ENCODE measurements around the gene RBM47. TPM values are rescaled to one million over a fixed set of nuclear protein-coding genes. Genes with fewer than 3 reads are reported as not detected.
"Not testable (repeated sequence)": the region's sequence is repeated elsewhere in the genome, so short reads cannot be mapped to it uniquely, and the experiment has no call there.

Gene RBM47
- total RNA-seq, 1 experiment from 2014 or later: 78.0 TPM

DNA sequence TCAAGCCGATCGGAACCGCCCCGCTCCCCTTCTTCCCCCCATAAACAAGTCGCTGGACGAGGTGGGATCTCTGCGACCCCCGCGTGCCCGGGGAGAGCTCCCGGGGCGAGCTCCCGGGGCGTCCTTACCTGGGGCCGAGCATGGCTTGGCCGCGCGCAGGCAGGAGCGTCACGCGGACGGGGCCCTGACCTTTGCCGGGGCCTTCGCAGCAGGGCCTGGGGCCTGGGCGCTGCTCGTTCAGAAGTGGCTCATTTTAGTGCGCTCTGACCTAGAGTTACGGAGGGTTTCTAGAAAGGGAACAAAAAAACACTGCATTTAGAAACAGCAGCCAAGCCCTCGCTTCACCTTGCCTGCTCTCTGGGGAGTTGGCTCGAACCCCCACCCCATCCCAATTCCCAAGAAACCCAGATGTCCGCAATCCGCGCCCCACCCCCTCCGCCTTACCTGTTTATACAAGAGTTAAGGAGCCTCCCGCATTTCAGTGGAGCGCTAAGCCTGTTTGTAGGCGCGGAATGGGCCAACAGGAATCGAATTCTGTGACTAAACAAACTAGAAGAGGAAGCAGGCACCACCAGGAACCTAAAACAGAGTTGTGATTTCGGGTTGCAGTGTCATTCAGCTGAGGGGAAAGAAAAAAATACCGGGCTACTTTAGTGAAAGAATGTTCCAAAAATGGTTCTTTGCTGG is 814 bp upstream of the RBM47 start:
- 0 out of 2 replicates have a peak, but pooled peaks cover 10% of the 10 kb centered on the region for H3K36me3 ChIP-seq (ENCODE audit: low read depth)
- H3K27ac ChIP-seq: peak overlapping the region; percentile 99
- H3K9me2 ChIP-seq (ENCODE audit: insufficient read depth): no peaks in the 10 kb centered on the region
- H3F3A ChIP-seq (ENCODE audit: insufficient read depth, low read depth): peaks cover 55% of the 10 kb centered on the region
- peak overlapping the region; percentile 82 for H2AFZ ChIP-seq
- no peaks in the 10 kb centered on the region for H3K27me3 ChIP-seq (ENCODE audit: insufficient read depth, low read depth)
- TSS peak; percentile 65 for BruUV-seq (replicated peaks)
- peaks cover 38% of the 10 kb centered on the region for H3K4me1 ChIP-seq (replicated peaks; ENCODE audit: insufficient read depth)
- intact Hi-C loops (cut with micrococcal nuclease; ENCODE audit: unreplicated experiment): loop anchor here (1.0 to 5.0 kb wide), 3 partner anchors 72 to 573 kb away; partner anchors contain the start of gene N4BP2
- peak overlapping the region; percentile 93 for H3K4me2 ChIP-seq
- peak; percentile 65 to 81 for DNase-seq
- ChIA-PET CTCF (no interaction called here), POLR2A (ENCODE audit: unreplicated experiment) (interaction anchor here (0.6 to 2.5 kb wide), 5 partner anchors 9 to 122 kb away, joined by 3 to 14 read pairs (median 4); no protein-coding TSS in a partner anchor)
- H3K4me3 ChIP-seq: peak overlapping the region; percentile 96
- no peaks in the 10 kb centered on the region for H3K9me3 ChIP-seq (ENCODE audit: insufficient read depth, low read depth)
- peaks cover 67% of the 10 kb centered on the region for H3K79me2 ChIP-seq (ENCODE audit: low read depth)
- 0 out of 2 replicates have a peak, but pooled peaks cover 6% of the 10 kb centered on the region for H4K20me1 ChIP-seq (ENCODE audit: insufficient read depth)
- no peak for TF ChIP-seq EZH2 (IDR thresholded peaks at IDR 0.05; ENCODE audit: low read depth)
- TF ChIP-seq, protein P1, sequence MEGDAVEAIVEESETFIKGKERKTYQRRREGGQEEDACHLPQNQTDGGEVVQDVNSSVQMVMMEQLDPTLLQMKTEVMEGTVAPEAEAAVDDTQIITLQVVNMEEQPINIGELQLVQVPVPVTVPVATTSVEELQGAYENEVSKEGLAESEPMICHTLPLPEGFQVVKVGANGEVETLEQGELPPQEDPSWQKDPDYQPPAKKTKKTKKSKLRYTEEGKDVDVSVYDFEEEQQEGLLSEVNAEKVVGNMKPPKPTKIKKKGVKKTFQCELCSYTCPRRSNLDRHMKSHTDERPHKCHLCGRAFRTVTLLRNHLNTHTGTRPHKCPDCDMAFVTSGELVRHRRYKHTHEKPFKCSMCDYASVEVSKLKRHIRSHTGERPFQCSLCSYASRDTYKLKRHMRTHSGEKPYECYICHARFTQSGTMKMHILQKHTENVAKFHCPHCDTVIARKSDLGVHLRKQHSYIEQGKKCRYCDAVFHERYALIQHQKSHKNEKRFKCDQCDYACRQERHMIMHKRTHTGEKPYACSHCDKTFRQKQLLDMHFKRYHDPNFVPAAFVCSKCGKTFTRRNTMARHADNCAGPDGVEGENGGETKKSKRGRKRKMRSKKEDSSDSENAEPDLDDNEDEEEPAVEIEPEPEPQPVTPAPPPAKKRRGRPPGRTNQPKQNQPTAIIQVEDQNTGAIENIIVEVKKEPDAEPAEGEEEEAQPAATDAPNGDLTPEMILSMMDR (conservative IDR thresholded peaks at IDR 0.05): no peak

GRCh38 chr4:40628888-40629287 is 776 bp downstream of the RBM47 start:
- Histone ChIP-seq H3K27ac (peak overlapping the region; percentile 99), H3K27me3 (ENCODE audit: insufficient read depth, low read depth) (no peaks in the 10 kb centered on the region), H3K4me1 (replicated peaks; ENCODE audit: insufficient read depth) (peaks cover 51% of the 10 kb centered on the region), H3K4me3 (peak overlapping the region; percentile 96), H4K20me1 (ENCODE audit: insufficient read depth) (0 out of 2 replicates have a peak, but pooled peaks cover 6% of the 10 kb centered on the region), H3K79me2 (ENCODE audit: low read depth) (peaks cover 79% of the 10 kb centered on the region), H3K4me2 (peak overlapping the region; percentile 93), H3F3A (ENCODE audit: insufficient read depth, low read depth) (peaks cover 63% of the 10 kb centered on the region), H3K36me3 (ENCODE audit: low read depth) (0 out of 2 replicates have a peak, but pooled peaks cover 15% of the 10 kb centered on the region), H3K9me2 (ENCODE audit: insufficient read depth) (no peaks in the 10 kb centered on the region), H3K9me3 (ENCODE audit: insufficient read depth, low read depth) (no peaks in the 10 kb centered on the region), H2AFZ (peak overlapping the region; percentile 79; the same call in 1 of the 2 replicates)
- peak in 1 of 2 experiments; percentile 41 for DNase-seq
- POLR2A ChIA-PET (ENCODE audit: unreplicated experiment): interaction anchor here (0.6 to 2.8 kb wide), 6 partner anchors 25 to 921 kb away, joined by 3 to 22 read pairs (median 4); no protein-coding TSS in a partner anchor
- CTCF ChIA-PET: interaction anchor here (0.6 kb wide), 1 partner anchor 21 kb away, joined by 3 read pairs; no protein-coding TSS in a partner anchor
- intact Hi-C loops (cut with micrococcal nuclease; ENCODE audit: unreplicated experiment): loop anchor here (1.0 to 5.0 kb wide), 3 partner anchors 44 to 312 kb away; no protein-coding TSS in a partner anchor
- TF ChIP-seq EZH2 (IDR thresholded peaks at IDR 0.05; ENCODE audit: low read depth): no peak
- TF ChIP-seq, protein P1 (conservative IDR thresholded peaks at IDR 0.05): no peak
- BruUV-seq (replicated peaks): TSS peak; percentile 57

GRCh38 chr4:40628407-40628806 is 1.3 kb downstream of the RBM47 start:
- H3F3A ChIP-seq (ENCODE audit: insufficient read depth, low read depth): peaks cover 68% of the 10 kb centered on the region
- H4K20me1 ChIP-seq (ENCODE audit: insufficient read depth); H3K9me2 ChIP-seq (ENCODE audit: insufficient read depth); H3K27me3 ChIP-seq (ENCODE audit: insufficient read depth, low read depth); DNase-seq; H3K9me3 ChIP-seq (ENCODE audit: insufficient read depth, low read depth); BruUV-seq (replicated peaks); CTCF ChIA-PET; H2AFZ ChIP-seq: not testable (repeated sequence)
- H3K4me1 ChIP-seq (replicated peaks; ENCODE audit: insufficient read depth): peaks cover 55% of the 10 kb centered on the region
- H3K27ac ChIP-seq: peak overlapping the region; percentile 99
- H3K4me2 ChIP-seq: peak overlapping the region; percentile 93
- peaks cover 81% of the 10 kb centered on the region for H3K79me2 ChIP-seq (ENCODE audit: low read depth)
- intact Hi-C loops (cut with micrococcal nuclease; ENCODE audit: unreplicated experiment): loop anchor here (5.0 kb wide), 1 partner anchor 311 kb away; no protein-coding TSS in a partner anchor
- POLR2A ChIA-PET (ENCODE audit: unreplicated experiment): interaction anchor here (0.6 to 2.8 kb wide), 3 partner anchors 45 to 366 kb away, joined by 3 to 22 read pairs (median 4); no protein-coding TSS in a partner anchor
- H3K36me3 ChIP-seq (ENCODE audit: low read depth): 0 out of 2 replicates have a peak, but pooled peaks cover 15% of the 10 kb centered on the region
- peak overlapping the region; percentile 96 for H3K4me3 ChIP-seq
